ENCODE results near the gene NPY4R2. TPM values are rescaled to one million over a fixed set of nuclear protein-coding genes. Genes with fewer than 3 reads are reported as not detected.
"Not testable (repeated sequence)": the region's sequence is repeated elsewhere in the genome, so short reads cannot be mapped to it uniquely, and the experiment has no call there.

NPY4R2 gene
- total and polyA plus RNA-seq, 10 of the 15 experiments (the other 5 are each of a cell fraction or from before 2014, with no cell fraction given), result not detected

- in situ Hi-C loops (cut with MboI); intact Hi-C loops (cut with micrococcal nuclease; ENCODE audit: unreplicated experiment); H3K4me3 ChIP-seq; H3K9me3 ChIP-seq (replicated peaks; ENCODE audit: control insufficient read depth, insufficient read depth, low read length); H3K4me1 ChIP-seq (ENCODE audit: control insufficient read depth, insufficient read depth, low read length); CTCF ChIA-PET; H3K27me3 ChIP-seq (replicated peaks in 1 of 2; ENCODE audit: control insufficient read depth in 2 of 2, insufficient read depth in 2 of 2, low read length in 1 of 2); POLR2A ChIA-PET; H2AFZ ChIP-seq (ENCODE audit: control insufficient read depth, low read depth, low read length); DNase-seq (ENCODE audit: low read depth, low spot score); SMC1A ChIA-PET (ENCODE audit: uncharacterized antibody, unreplicated experiment); H3K9ac ChIP-seq (ENCODE audit: control insufficient read depth, insufficient read depth, low read length); ATAC-seq; H3K79me2 ChIP-seq (ENCODE audit: control insufficient read depth, insufficient read depth, low read length); H3K27ac ChIP-seq (ENCODE audit: control insufficient read depth, insufficient read depth); RAD21 ChIA-PET (ENCODE audit: unreplicated experiment); H3K4me2 ChIP-seq (ENCODE audit: control insufficient read depth, insufficient read depth); H3K36me3 ChIP-seq (ENCODE audit: control insufficient read depth in 2 of 2, insufficient read depth in 2 of 2, low read length in 1 of 2); H4K20me1 ChIP-seq (ENCODE audit: control insufficient read depth, insufficient read depth); FAIRE-seq; BruUV-seq (replicated peaks): not testable (repeated sequence)
- no CpG with 5 or more reads among the region's 4 CpGs for WGBS (ENCODE audit: insufficient coverage, insufficient replicate concordance, low lambda C conversion rate, missing lambda C conversion rate)
Observed at GRCh38 chr10:47886827-47887226, 31.6 kb upstream of the NPY4R2 start.

- intact Hi-C loops (cut with micrococcal nuclease; ENCODE audit: unreplicated experiment); in situ Hi-C loops (cut with MboI); H3K9me3 ChIP-seq (replicated peaks; ENCODE audit: control insufficient read depth, insufficient read depth, low read length); H3K9ac ChIP-seq (ENCODE audit: control insufficient read depth, insufficient read depth, low read length); CTCF ChIA-PET; H3K79me2 ChIP-seq (ENCODE audit: control insufficient read depth, insufficient read depth, low read length); RAD21 ChIA-PET (ENCODE audit: unreplicated experiment); H3K4me1 ChIP-seq (ENCODE audit: control insufficient read depth, insufficient read depth, low read length); H3K4me3 ChIP-seq; POLR2A ChIA-PET; H3K36me3 ChIP-seq (ENCODE audit: control insufficient read depth in 2 of 2, insufficient read depth in 2 of 2, low read length in 1 of 2); DNase-seq (ENCODE audit: low read depth, low spot score); H4K20me1 ChIP-seq (ENCODE audit: control insufficient read depth, insufficient read depth); SMC1A ChIA-PET (ENCODE audit: uncharacterized antibody, unreplicated experiment); H3K27me3 ChIP-seq (replicated peaks in 1 of 2; ENCODE audit: control insufficient read depth in 2 of 2, insufficient read depth in 2 of 2, low read length in 1 of 2); ATAC-seq; H3K4me2 ChIP-seq (ENCODE audit: control insufficient read depth, insufficient read depth); H2AFZ ChIP-seq (ENCODE audit: control insufficient read depth, low read depth, low read length); FAIRE-seq; BruUV-seq (replicated peaks); H3K27ac ChIP-seq (ENCODE audit: control insufficient read depth, insufficient read depth): not testable (repeated sequence)
Observed at GRCh38 chr10:47890737-47891136, 27.7 kb upstream of the NPY4R2 start.

- H3K4me3 ChIP-seq; H3K36me3 ChIP-seq (ENCODE audit: control insufficient read depth in 2 of 2, insufficient read depth in 2 of 2, low read length in 1 of 2); ATAC-seq; in situ Hi-C loops (cut with MboI); H3K79me2 ChIP-seq (ENCODE audit: control insufficient read depth, insufficient read depth, low read length); SMC1A ChIA-PET (ENCODE audit: uncharacterized antibody, unreplicated experiment); POLR2A ChIA-PET; H2AFZ ChIP-seq (ENCODE audit: control insufficient read depth, low read depth, low read length); FAIRE-seq; intact Hi-C loops (cut with micrococcal nuclease; ENCODE audit: unreplicated experiment); H3K4me1 ChIP-seq (ENCODE audit: control insufficient read depth, insufficient read depth, low read length); H3K9ac ChIP-seq (ENCODE audit: control insufficient read depth, insufficient read depth, low read length); H3K9me3 ChIP-seq (replicated peaks; ENCODE audit: control insufficient read depth, insufficient read depth, low read length); RAD21 ChIA-PET (ENCODE audit: unreplicated experiment); H3K27me3 ChIP-seq (replicated peaks in 1 of 2; ENCODE audit: control insufficient read depth in 2 of 2, insufficient read depth in 2 of 2, low read length in 1 of 2); H3K4me2 ChIP-seq (ENCODE audit: control insufficient read depth, insufficient read depth); CTCF ChIA-PET; H3K27ac ChIP-seq (ENCODE audit: control insufficient read depth, insufficient read depth); BruUV-seq (replicated peaks); H4K20me1 ChIP-seq (ENCODE audit: control insufficient read depth, insufficient read depth); DNase-seq (ENCODE audit: low read depth, low spot score): not testable (repeated sequence)
- no CpG with 5 or more reads among the region's 2 CpGs for WGBS (ENCODE audit: insufficient coverage, insufficient replicate concordance, low lambda C conversion rate, missing lambda C conversion rate)
Observed at GRCh38 chr10:47892494-47893261, 25.8 kb upstream of the NPY4R2 start.

GRCh38 chr10:47894571-47894970, 23.9 kb upstream of the NPY4R2 start:
- H3K79me2 ChIP-seq (ENCODE audit: control insufficient read depth, insufficient read depth, low read length); BruUV-seq (replicated peaks); RAD21 ChIA-PET (ENCODE audit: unreplicated experiment); SMC1A ChIA-PET (ENCODE audit: uncharacterized antibody, unreplicated experiment); H2AFZ ChIP-seq (ENCODE audit: control insufficient read depth, low read depth, low read length); H3K36me3 ChIP-seq (ENCODE audit: control insufficient read depth in 2 of 2, insufficient read depth in 2 of 2, low read length in 1 of 2); DNase-seq (ENCODE audit: low read depth, low spot score); H4K20me1 ChIP-seq (ENCODE audit: control insufficient read depth, insufficient read depth); intact Hi-C loops (cut with micrococcal nuclease; ENCODE audit: unreplicated experiment); H3K27ac ChIP-seq (ENCODE audit: control insufficient read depth, insufficient read depth); ATAC-seq; H3K9me3 ChIP-seq (replicated peaks; ENCODE audit: control insufficient read depth, insufficient read depth, low read length); POLR2A ChIA-PET; H3K4me3 ChIP-seq; FAIRE-seq; H3K27me3 ChIP-seq (replicated peaks in 1 of 2; ENCODE audit: control insufficient read depth in 2 of 2, insufficient read depth in 2 of 2, low read length in 1 of 2); in situ Hi-C loops (cut with MboI); H3K4me2 ChIP-seq (ENCODE audit: control insufficient read depth, insufficient read depth); H3K9ac ChIP-seq (ENCODE audit: control insufficient read depth, insufficient read depth, low read length); CTCF ChIA-PET; H3K4me1 ChIP-seq (ENCODE audit: control insufficient read depth, insufficient read depth, low read length): not testable (repeated sequence)
- 0% methylated on average over 2 of the region's 2 CpGs for whole genome bisulfite sequencing (ENCODE audit: insufficient coverage, insufficient replicate concordance, low lambda C conversion rate, missing lambda C conversion rate)
